HepG2 (cell line): ENCODE data around the gene CARTPT. TPM values are rescaled to one million over a fixed set of nuclear protein-coding genes. Genes with fewer than 3 reads are reported as not detected.

ENCODE experiments used
- ATAC-seq: fragments of 200-7000 bp; cut with Tn5 transposase; 3 replicates; pipeline ENCODE4 v1.9.1; 2020; ENCODE audit warnings: mild to moderate bottlenecking, moderate library complexity
- BruUV-seq: library from RNA; stranded (reverse); fragments of 400-500 nt; replicated peaks from 2 replicates; lab custom pipeline; 2021; lab: Mats Ljungman, UMichigan
- CTCF ChIA-PET: fragments of 300-600 bp; formaldehyde crosslinking; extraction: SDS; loops from one replicate; lab custom pipeline; 2021; ENCODE audit warnings: low total read pairs, inconsistent platforms, low intra/inter-chr PET ratio; lab: Yijun Ruan, JAX
- POLR2A ChIA-PET: fragments of 350-600 bp; sonication (Branson Sonifier 250); formaldehyde crosslinking; loops from one replicate; lab custom pipeline; 2020; ENCODE audit warnings: antibody characterized with exemption, inconsistent platforms; lab: Yijun Ruan, JAX
- DNase-seq: peaks from one replicate; pipeline ENCODE4 v3.0.0-alpha.2; 2015; ENCODE audit warnings: low spot score
- FAIRE-seq: peaks from 3 replicates; lab custom pipeline; 2011; peaks lifted over from hg19 to GRCh38; lab: Jason Lieb, UNC
- H2AFZ ChIP-seq: one replicate; pipeline ENCODE4 v1.6.1; 2011; ENCODE audit warnings: low read length, inconsistent platforms
- H3K27ac ChIP-seq: fragments of 300-600 bp; 3 replicates; pipeline ENCODE4 v1.8.0; 2011; ENCODE audit warnings: mixed run types, mild to moderate bottlenecking, mixed read lengths, low read length, inconsistent platforms; ENCODE audit not compliant: insufficient read depth; ENCODE audit errors: extremely low read length
- H3K27me3 ChIP-seq, 2 experiments: fragments of 200-600 bp in 1 of 2; 2 replicates in 1 of 2; 3 replicates in 1 of 2; pipeline versions ENCODE4 v1.6.0 to v1.8.0; 2011; ENCODE audit warnings: low read length in 2 of 2, mild to moderate bottlenecking in 2 of 2, moderate library complexity in 2 of 2, inconsistent platforms in 1 of 2; ENCODE audit not compliant: insufficient read depth in 2 of 2, control insufficient read depth in 1 of 2
- H3K36me3 ChIP-seq, 2 experiments: fragments of 200-600 bp in 1 of 2; replicated peaks in 1 of 2; 2 replicates in 1 of 2; 3 replicates in 1 of 2; pipeline versions ENCODE4 v1.5.1 to v1.8.0; 2011; ENCODE audit warnings: low read length in 2 of 2, inconsistent platforms in 1 of 2; ENCODE audit not compliant: insufficient read depth in 2 of 2, control insufficient read depth in 1 of 2
- H3K4me1 ChIP-seq: 2 replicates; pipeline ENCODE4 v1.5.1; 2012; ENCODE audit warnings: low read length, inconsistent platforms; ENCODE audit not compliant: insufficient read depth
- H3K4me2 ChIP-seq: 2 replicates; pipeline ENCODE4 v1.6.0; 2011; ENCODE audit warnings: low read depth, low read length, inconsistent platforms
- H3K4me3 ChIP-seq, 3 experiments: fragments of 200-600 bp in 1 of 3; sonication (generic), shearing (Covaris generic) in 1 of 3; replicated peaks in 1 of 3; 2 replicates each; pipeline ENCODE4 v1.5.1; 2011 to 2016; ENCODE audit warnings: low read length in 3 of 3, inconsistent platforms in 2 of 3, low read depth in 2 of 3, mild to moderate bottlenecking in 2 of 3, control low read depth in 1 of 3, mixed read lengths in 1 of 3; ENCODE audit not compliant: insufficient read depth in 1 of 3
- H3K79me2 ChIP-seq: one replicate; pipeline ENCODE4 v1.6.1; 2011; ENCODE audit warnings: low read length, inconsistent platforms; ENCODE audit not compliant: insufficient read depth
- H3K9ac ChIP-seq: 2 replicates; pipeline ENCODE4 v1.6.0; 2011; ENCODE audit warnings: mild to moderate bottlenecking, low read depth, low read length, inconsistent platforms; ENCODE audit not compliant: insufficient read depth
- H3K9me3 ChIP-seq: 2 replicates; pipeline ENCODE4 v1.5.1; 2012; ENCODE audit warnings: mild to moderate bottlenecking, low read length
- H4K20me1 ChIP-seq: 2 replicates; pipeline ENCODE4 v1.6.0; 2011; ENCODE audit warnings: inconsistent platforms, mild to moderate bottlenecking, low read length, moderate library complexity; ENCODE audit not compliant: insufficient read depth
- NR3C1 ChIP-seq: sonication (generic); formaldehyde crosslinking; IDR thresholded peaks from 2 replicates; pipeline ENCODE4 v1.4.0; 2020; ENCODE audit warnings: missing genetic modification reagents
- ZBTB21 ChIP-seq: sonication (generic); formaldehyde crosslinking; IDR thresholded peaks from 2 replicates; pipeline ENCODE4 v1.4.0; 2020; ENCODE audit warnings: missing genetic modification reagents
- ZC3H13 ChIP-seq: sonication (generic); formaldehyde crosslinking; IDR thresholded peaks from 2 replicates; pipeline ENCODE4 v1.8.1; 2023; ENCODE audit warnings: mild to moderate bottlenecking, missing genetic modification reagents, moderate library complexity
- ZHX1 ChIP-seq: sonication (generic); formaldehyde crosslinking; IDR thresholded peaks from 2 replicates; pipeline ENCODE4 v1.8.1; 2022; ENCODE audit warnings: low read depth, mild to moderate bottlenecking, missing genetic modification reagents
- ZNF543 ChIP-seq: sonication (generic); formaldehyde crosslinking; IDR thresholded peaks from 2 replicates; pipeline ENCODE4 v1.4.0; 2020; ENCODE audit warnings: mild to moderate bottlenecking, missing genetic modification reagents
- ZNF580 ChIP-seq: IDR thresholded peaks from 2 replicates; pipeline ENCODE4 v1.6.1; 2016; ENCODE audit warnings: low read depth, borderline replicate concordance
- ZNF678 ChIP-seq: sonication (generic); formaldehyde crosslinking; IDR thresholded peaks from 2 replicates; pipeline ENCODE4 v1.4.0; 2020; ENCODE audit warnings: mild to moderate bottlenecking, missing genetic modification reagents
- ZNF691 ChIP-seq: sonication (generic); formaldehyde crosslinking; IDR thresholded peaks from 2 replicates; pipeline ENCODE4 v1.4.0; 2020; ENCODE audit warnings: missing genetic modification reagents, low read depth, mild to moderate bottlenecking, borderline replicate concordance
- ZUFSP ChIP-seq: sonication (generic); formaldehyde crosslinking; IDR thresholded peaks from 2 replicates; pipeline ENCODE4 v1.9.0; 2021; ENCODE audit warnings: missing genetic modification reagents, mild to moderate bottlenecking, borderline replicate concordance
- in situ Hi-C: cut with HindIII; loops from 2 replicates; pipeline ENCODE4 v1.10.0; 2017; ENCODE audit warnings: low pct_unique_long_range_greater_than_20kb; ENCODE audit not compliant: extremely low pct_ligation_motif_present
- intact Hi-C: fragments of 100-400 bp; cut with micrococcal nuclease; formaldehyde crosslinking; loops from one replicate; pipeline ENCODE4 v1.10.0; 2022; ENCODE audit not compliant: unreplicated experiment
- polyA plus RNA-seq, 8 experiments: library from polyadenylated mRNA; depleted of rRNA in 3 of 8; stranded (reverse) in 7 of 8; unstranded in 1 of 8; fragments of >200 nt; fragmentation: Illumina TruSeq in 4 of 8; extraction: Trizol in 4 of 8; gene quantifications; 2 replicates each; pipeline versions ENCODE4 v1.2.1 to v1.2.3, GENCODE V29; 2011 to 2016; ENCODE audit warnings: low read depth in 4 of 8, missing spikeins in 1 of 8, mixed read lengths in 1 of 8; ENCODE audit not compliant: insufficient read depth in 1 of 8
- total RNA-seq, 5 experiments: library from RNA; depleted of rRNA; stranded (reverse); fragments of >200 nt; fragmentation: Illumina TruSeq; extraction: Trizol; gene quantifications; 2 replicates each; pipeline ENCODE4 v1.2.3, GENCODE V29; 2016; ENCODE audit warnings: low read depth in 1 of 5

Gene CARTPT
- total and polyA plus RNA-seq, 2 of the 13 experiments (the other 11 are each of a cell fraction or from before 2014, with no cell fraction given), result not detected

- Histone ChIP-seq H3K9me3 (no peaks in the 10 kb centered on the region), H3K79me2 (no peaks in the 10 kb centered on the region), H3K4me2 (no peak overlapping the region), H3K4me3 (no peak overlapping the region), H3K9ac (no peak overlapping the region), H4K20me1 (no peaks in the 10 kb centered on the region), H2AFZ (no peak overlapping the region), H3K36me3 (no peaks in the 10 kb centered on the region), H3K4me1 (peaks cover 16% of the 10 kb centered on the region), H3K27me3 (peaks cover 0 to 2% of the 10 kb centered on the region in 2 experiments; a peak in 2 of 5 replicates), H3K27ac (no peak overlapping the region)
- FAIRE-seq, result no peak
- no peak for ATAC-seq
- in situ Hi-C loops, result no loop called here
- CTCF ChIA-PET, result no interaction called here
- POLR2A ChIA-PET, result no interaction called here
- no TSS peak for BruUV-seq
- no peak for DNase-seq
- no peak for TF ChIP-seq ZBTB21 (CRISPR knock-in tag)
- TF ChIP-seq ZNF678, result no peak
- TF ChIP-seq ZHX1 (CRISPR knock-in tag), result no peak
- TF ChIP-seq ZUFSP (CRISPR knock-in tag), result no peak
- no peak for TF ChIP-seq ZNF580
- TF ChIP-seq NR3C1, result no peak
- TF ChIP-seq ZC3H13 (CRISPR knock-in tag), result no peak
- TF ChIP-seq ZNF691 (CRISPR knock-in tag), result no peak
- TF ChIP-seq ZNF543, result no peak
- intact Hi-C loops, result no loop called here
Measured at GRCh38 chr5:71700803-71701202, 18.3 kb upstream of the CARTPT start.
